ENCODE results near the gene VAMP5.

GRCh38 chr2:85558160-85558559 is 26.1 kb upstream of the VAMP5 start:
- TF ChIP-seq EP300 (IDR thresholded peaks at IDR 0.05; ENCODE audit: low read length) (no peak), RAD21 (CRISPR knock-in tag; conservative IDR thresholded peaks at IDR 0.05 in 1 of 2, IDR thresholded peaks at IDR 0.05 in 1 of 2) (no peak), MYBL2 (IDR thresholded peaks at IDR 0.05; ENCODE audit: low read depth) (no peak), MYBL2 (CRISPR knock-in tag; IDR thresholded peaks at IDR 0.05; ENCODE audit: borderline replicate concordance) (no peak), MLX (CRISPR knock-in tag; conservative IDR thresholded peaks at IDR 0.05) (no peak), JUNB (CRISPR knock-in tag; conservative IDR thresholded peaks at IDR 0.05) (no peak), ZBTB7A (IDR thresholded peaks at IDR 0.05; ENCODE audit: borderline replicate concordance, control insufficient read depth, low read depth, low read length) (no peak), GABPB1 (CRISPR knock-in tag; IDR thresholded peaks at IDR 0.05) (no peak), KAT8 (IDR thresholded peaks at IDR 0.05; ENCODE audit: low read depth) (no peak)
- TF ChIP-seq, protein P1, sequence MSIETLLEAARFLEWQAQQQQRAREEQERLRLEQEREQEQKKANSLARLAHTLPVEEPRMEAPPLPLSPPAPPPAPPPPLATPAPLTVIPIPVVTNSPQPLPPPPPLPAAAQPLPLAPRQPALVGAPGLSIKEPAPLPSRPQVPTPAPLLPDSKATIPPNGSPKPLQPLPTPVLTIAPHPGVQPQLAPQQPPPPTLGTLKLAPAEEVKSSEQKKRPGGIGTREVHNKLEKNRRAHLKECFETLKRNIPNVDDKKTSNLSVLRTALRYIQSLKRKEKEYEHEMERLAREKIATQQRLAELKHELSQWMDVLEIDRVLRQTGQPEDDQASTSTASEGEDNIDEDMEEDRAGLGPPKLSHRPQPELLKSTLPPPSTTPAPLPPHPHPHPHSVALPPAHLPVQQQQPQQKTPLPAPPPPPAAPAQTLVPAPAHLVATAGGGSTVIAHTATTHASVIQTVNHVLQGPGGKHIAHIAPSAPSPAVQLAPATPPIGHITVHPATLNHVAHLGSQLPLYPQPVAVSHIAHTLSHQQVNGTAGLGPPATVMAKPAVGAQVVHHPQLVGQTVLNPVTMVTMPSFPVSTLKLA (conservative IDR thresholded peaks at IDR 0.05) = no peak

Data from K562 (cell line).